HG03025 (cell line): Measurements from ENCODE around the gene GRK5.

ENCODE experiments used
- ATAC-seq: cut with Tn5 transposase; IDR thresholded peaks from one replicate; pipeline ENCODE4 v1.9.1; 2021; ENCODE audit warnings: mild to moderate bottlenecking, moderate library complexity; ENCODE audit not compliant: unreplicated experiment, low FRiP score

The GRK5 gene

GRCh38 chr10:119393845-119394244, 186.5 kb downstream of the GRK5 start:
- ATAC-seq = no peak

- no peak for ATAC-seq
Measured at GRCh38 chr10:119394657-119395279, 187.4 kb downstream of the GRK5 start.

GRCh38 chr10:119395280-119396007, 188.1 kb downstream of the GRK5 start:
- no peak for ATAC-seq

- ATAC-seq = no peak
Measured at GRCh38 chr10:119396008-119396708, 188.8 kb downstream of the GRK5 start.

- ATAC-seq = no peak
Measured at GRCh38 chr10:119396709-119397071, 189.3 kb downstream of the GRK5 start.

- no peak for ATAC-seq
Measured at GRCh38 chr10:119397416-119397815, 190.0 kb downstream of the GRK5 start.

- no peak for ATAC-seq
Measured at GRCh38 chr10:119398996-119399395, 191.6 kb downstream of the GRK5 start.

GRCh38 chr10:119399466-119399865, 192.1 kb downstream of the GRK5 start:
- ATAC-seq = no peak

GRCh38 chr10:119401671-119402395, 194.5 kb downstream of the GRK5 start:
- ATAC-seq = no peak

GRCh38 chr10:119403921-119404320, 196.6 kb downstream of the GRK5 start:
- no peak for ATAC-seq

- no peak for ATAC-seq
Measured at GRCh38 chr10:119404719-119405519, 197.5 kb downstream of the GRK5 start.

- ATAC-seq = no peak
Measured at GRCh38 chr10:119405520-119405807, 198.1 kb downstream of the GRK5 start.

GRCh38 chr10:119406137-119406536, 198.8 kb downstream of the GRK5 start:
- ATAC-seq = no peak

GRCh38 chr10:119406601-119407253, 199.4 kb downstream of the GRK5 start:
- ATAC-seq = no peak

- ATAC-seq = no peak
Measured at GRCh38 chr10:119407254-119407777, 199.9 kb downstream of the GRK5 start.

- no peak for ATAC-seq
Measured at GRCh38 chr10:119408072-119408471, 200.7 kb downstream of the GRK5 start.

GRCh38 chr10:119408969-119409371, 201.6 kb downstream of the GRK5 start:
- ATAC-seq = no peak

GRCh38 chr10:119409385-119409784, 202.0 kb downstream of the GRK5 start:
- ATAC-seq = no peak

- ATAC-seq = no peak
Measured at GRCh38 chr10:119409906-119410305, 202.5 kb downstream of the GRK5 start.
